LNCAP (cell line): ENCODE results near the gene MFAP3.

Source experiments
- TF ChIP-seq, protein P1 (sequence below): fragments of 450-650 bp; IDR thresholded peaks from 2 replicates; pipeline ENCODE4 v1.5.1; 2017; ENCODE audit warnings: mild to moderate bottlenecking

The MFAP3 gene

DNA sequence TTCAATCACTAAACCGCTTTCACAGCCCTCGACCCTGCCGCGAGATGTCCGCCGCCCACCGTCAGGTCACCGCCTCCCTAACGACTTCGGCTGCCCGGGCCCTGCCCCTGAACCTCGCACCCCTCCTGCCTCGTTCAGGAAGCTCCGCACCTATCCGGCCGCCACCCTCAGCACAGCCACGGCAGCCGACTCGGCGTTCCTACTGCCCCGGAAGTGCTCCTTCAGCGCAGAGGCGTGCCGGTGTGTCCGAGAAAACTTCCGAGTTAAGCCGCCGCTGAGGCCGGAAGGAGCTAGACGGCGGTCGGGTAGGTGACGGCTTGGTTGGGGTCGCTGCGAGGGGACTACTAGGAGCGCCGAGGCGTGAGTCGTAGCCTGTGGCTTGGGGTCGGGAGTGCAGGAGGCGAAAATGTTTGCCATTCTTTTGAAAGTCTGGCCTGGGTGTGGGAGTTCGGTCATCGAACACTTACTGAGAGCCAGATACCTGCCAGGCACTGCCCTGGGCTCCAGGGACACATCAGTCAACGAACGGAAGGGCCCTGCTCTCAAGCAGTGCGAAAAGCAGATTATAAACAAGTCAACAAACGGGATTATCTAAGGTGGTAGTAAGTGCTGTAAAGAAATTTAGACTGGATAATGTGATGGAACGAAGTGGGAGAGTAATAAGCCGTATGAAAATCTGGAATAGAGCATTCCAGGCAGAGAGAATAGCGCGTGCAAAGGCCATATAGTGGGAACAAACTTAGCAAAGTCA is at the start of gene MFAP3, which contains the start of gene FAM114A2:
TSS of gene MFAP3 (plus strand) at position 261 of the 751 bp plus-strand sequence. CDS start 10,756 bp downstream, outside the sequence.
TSS of gene FAM114A2 (minus strand) at position 204 of the 751 bp plus-strand sequence. CDS start 3,957 bp downstream, outside the sequence.
- TF ChIP-seq, protein P1, sequence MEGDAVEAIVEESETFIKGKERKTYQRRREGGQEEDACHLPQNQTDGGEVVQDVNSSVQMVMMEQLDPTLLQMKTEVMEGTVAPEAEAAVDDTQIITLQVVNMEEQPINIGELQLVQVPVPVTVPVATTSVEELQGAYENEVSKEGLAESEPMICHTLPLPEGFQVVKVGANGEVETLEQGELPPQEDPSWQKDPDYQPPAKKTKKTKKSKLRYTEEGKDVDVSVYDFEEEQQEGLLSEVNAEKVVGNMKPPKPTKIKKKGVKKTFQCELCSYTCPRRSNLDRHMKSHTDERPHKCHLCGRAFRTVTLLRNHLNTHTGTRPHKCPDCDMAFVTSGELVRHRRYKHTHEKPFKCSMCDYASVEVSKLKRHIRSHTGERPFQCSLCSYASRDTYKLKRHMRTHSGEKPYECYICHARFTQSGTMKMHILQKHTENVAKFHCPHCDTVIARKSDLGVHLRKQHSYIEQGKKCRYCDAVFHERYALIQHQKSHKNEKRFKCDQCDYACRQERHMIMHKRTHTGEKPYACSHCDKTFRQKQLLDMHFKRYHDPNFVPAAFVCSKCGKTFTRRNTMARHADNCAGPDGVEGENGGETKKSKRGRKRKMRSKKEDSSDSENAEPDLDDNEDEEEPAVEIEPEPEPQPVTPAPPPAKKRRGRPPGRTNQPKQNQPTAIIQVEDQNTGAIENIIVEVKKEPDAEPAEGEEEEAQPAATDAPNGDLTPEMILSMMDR = no peak

DNA sequence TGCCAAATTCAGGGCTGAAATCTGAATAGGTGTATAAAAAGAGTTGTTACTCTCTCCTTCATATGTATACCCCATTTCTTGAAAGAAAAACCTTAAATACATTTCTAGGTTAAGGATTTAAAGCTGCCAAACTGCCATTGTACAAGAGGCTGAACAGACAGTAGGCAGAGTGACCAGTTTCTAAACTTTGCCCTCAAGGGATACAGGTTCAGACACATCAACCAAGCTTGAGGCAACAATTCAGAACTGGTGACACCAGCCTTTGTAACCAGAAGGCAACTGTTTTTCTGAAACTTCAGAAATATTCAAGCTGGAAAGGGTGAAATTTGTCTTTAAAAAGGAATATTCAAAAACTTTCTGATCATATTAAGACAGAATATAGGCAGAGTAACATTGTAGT is 47.6 kb upstream of the MFAP3 start:
- TF ChIP-seq, protein P1 = no peak

DNA sequence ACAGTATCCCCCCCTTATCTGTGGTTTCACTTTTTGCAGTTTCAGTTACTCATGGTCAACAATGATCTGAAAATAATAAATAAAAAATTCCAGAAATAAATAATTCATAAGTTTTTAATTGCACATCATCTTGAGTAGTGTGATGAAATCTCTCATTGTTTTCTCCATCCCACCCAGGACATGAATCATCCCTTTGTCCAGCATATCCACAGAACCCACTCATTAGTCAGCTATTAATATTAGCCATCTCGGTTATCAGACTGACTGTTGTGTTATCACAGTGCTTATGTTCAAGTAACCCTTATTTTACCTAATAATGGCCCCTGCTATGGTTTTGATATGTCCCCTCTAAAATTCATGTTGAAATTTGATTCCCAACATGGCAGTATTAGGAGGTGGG is 40.8 kb upstream of the MFAP3 start:
- TF ChIP-seq, protein P1 = no peak

DNA sequence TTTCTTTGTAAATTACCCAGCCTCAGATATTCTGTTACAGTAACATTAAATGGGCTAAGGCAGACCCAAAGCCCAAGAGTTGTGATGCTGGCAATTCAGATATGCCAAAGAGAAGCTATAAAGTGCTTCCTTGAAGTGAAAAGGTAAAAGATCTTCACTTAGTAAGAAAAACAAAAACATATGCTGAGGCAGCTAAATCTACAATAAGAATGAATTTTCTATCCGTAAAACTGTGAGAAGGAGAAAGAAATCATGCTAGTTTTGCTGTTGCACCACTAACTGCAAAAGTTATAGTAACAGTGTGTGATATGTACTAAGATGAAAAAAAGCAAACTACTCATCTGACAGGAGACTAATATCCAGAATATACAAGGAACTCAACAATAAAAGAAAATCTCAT is 40.0 kb upstream of the MFAP3 start:
- TF ChIP-seq, protein P1 = no peak

DNA sequence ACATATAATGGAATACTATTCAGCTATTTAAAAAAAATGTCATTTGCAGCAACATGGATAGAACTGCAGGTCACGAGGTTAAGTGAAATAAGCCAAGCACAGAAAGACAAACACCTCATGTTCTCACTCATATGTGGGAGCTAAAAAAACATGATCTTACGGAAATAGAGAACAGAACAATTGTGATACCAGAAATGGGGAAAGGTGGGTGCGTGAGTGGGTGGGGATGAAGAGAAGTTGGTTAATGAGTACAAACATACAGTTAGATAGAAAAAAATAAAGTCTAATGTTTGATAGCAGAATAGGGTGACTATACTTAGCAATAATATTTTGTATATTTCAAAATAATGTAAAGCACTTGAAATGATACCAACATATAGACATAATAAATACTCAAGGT is 38.8 kb upstream of the MFAP3 start:
- TF ChIP-seq, protein P1 = no peak

DNA sequence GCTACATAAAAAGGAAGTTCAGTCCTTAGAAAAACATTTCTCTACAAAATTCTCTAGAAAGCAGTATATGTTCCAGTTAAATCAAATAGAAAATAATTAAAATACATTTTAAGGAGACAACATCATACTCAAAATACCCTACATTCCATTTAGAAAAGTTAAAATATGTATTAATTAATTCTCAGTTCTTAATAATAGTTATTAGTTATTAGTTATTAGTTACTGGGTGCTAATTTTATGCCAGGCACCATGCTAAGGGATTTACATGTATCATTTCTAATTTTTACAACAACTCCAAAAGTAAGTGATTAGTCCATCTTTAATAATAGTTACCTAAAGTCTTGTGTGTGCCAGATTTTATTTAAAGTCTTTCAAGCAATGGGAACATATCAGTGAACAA is 38.1 kb upstream of the MFAP3 start:
- TF ChIP-seq, protein P1 = no peak

DNA sequence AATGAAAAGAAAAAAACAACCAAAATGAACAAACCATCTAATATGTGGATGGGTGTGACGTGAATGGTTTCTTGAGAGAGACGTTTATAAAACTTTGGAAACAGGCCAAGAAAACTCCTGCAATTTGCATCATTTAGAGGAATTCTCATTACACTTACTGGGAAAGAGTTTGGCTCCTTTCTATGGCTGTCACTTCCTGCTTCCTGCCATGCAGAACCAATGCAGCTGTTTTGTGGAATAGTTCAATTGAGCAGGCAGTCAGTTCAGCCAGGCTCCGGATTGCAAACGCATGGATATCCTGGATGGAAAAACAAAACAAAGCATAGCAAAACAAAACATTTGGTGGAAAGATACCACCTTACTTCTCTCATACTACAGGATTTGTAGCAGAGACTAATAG is 36.7 kb upstream of the MFAP3 start:
- TF ChIP-seq, protein P1 = no peak
